ENCODE results near the gene MTFMT.

- TF ChIP-seq CTCF (IDR thresholded peaks at IDR 0.05): no peak
- TF ChIP-seq POLR2AphosphoS5 (IDR thresholded peaks at IDR 0.05): no peak
- no peak for TF ChIP-seq POLR2A (IDR thresholded peaks at IDR 0.05)
These were observed 25.9 kb upstream of the MTFMT start for GRCh38 chr15:65055201-65055870.
